GM10248 (cell line): ENCODE results near the gene GARIN5A.
"Not testable (repeated sequence)": the region's sequence is repeated elsewhere in the genome, so short reads cannot be mapped to it uniquely, and the experiment has no call there.

Experiments used
- CTCF ChIA-PET: fragments of 300-600 bp; sonication (Branson Sonifier 250); formaldehyde crosslinking; extraction: SDS; loops from one replicate; lab custom pipeline; 2021; ENCODE audit warnings: antibody characterized with exemption; lab: Yijun Ruan, JAX
- POLR2A ChIA-PET: fragments of 350-650 bp; sonication (Branson Sonifier 250); formaldehyde crosslinking; extraction: SDS; loops from one replicate; lab custom pipeline; 2020; ENCODE audit warnings: antibody characterized with exemption; lab: Yijun Ruan, JAX
- DNase-seq: peaks from one replicate; pipeline ENCODE4 v3.0.0; 2012; ENCODE audit errors: extremely low spot score
- CTCF ChIP-seq: IDR thresholded peaks from 2 replicates; pipeline ENCODE4 v1.5.1; 2012; ENCODE audit warnings: mild to moderate bottlenecking, low read depth; ENCODE audit errors: extremely low read depth, missing control alignments, control extremely low read depth

Gene GARIN5A

DNA sequence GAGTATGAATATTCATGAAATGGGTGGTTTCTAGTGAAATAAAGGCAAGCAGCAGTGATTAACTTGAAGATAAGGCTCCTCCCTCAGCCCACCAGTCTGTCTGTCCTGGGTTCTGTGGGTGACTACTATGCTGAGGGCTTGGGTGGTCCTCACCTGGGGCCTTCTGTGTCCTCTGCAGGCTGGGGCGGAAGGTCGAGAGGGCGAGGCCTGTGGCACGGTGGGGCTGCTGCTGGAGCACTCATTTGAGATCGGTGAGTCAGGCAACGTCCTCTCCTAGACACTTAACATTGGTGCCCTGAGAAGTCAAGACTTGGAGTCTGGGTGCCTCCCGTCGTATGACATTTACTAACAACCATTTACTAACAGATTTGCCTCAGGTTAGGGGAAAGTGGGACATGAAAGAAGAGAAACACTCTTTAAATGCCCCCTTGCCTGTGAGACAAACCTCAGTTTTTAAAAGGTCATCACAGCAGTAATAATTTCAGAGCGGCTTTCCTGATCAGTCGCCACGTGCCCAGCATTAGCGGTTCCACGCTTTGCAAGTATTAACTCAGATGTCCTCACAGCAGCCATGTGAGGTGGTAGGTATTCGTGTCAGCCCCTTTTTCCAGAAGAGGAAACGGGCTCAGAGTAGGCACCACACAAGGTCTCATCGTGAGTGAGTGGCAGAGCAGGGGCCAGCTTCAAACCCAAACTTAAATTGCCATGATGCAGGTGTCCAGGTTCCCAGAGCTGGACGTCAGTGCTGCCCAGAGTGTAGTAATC lies 1.3 kb upstream of the GARIN5A start:
- TF ChIP-seq CTCF, result no peak
- DNase-seq, result no peak
- CTCF ChIA-PET, result interaction anchor here (1.2 to 2.3 kb wide), 5 partner anchors 8 to 121 kb away, joined by 3 to 8 read pairs (median 5); no protein-coding TSS in a partner anchor

GRCh38 chr19:50476907-50477238 lies 225 bp upstream of the GARIN5A start:
- DNase-seq, result no peak
- POLR2A ChIA-PET, result no interaction called here
- CTCF ChIA-PET, result interaction anchor here (1.2 kb wide), 1 partner anchor 120 kb away, joined by 3 read pairs; no protein-coding TSS in a partner anchor
- TF ChIP-seq CTCF, result no peak

More for the DNA sequence above, 1.3 kb upstream of the GARIN5A start:
- POLR2A ChIA-PET, result interaction anchor here (1.1 kb wide), 1 partner anchor 10 kb away, joined by 3 read pairs; no protein-coding TSS in a partner anchor

DNA sequence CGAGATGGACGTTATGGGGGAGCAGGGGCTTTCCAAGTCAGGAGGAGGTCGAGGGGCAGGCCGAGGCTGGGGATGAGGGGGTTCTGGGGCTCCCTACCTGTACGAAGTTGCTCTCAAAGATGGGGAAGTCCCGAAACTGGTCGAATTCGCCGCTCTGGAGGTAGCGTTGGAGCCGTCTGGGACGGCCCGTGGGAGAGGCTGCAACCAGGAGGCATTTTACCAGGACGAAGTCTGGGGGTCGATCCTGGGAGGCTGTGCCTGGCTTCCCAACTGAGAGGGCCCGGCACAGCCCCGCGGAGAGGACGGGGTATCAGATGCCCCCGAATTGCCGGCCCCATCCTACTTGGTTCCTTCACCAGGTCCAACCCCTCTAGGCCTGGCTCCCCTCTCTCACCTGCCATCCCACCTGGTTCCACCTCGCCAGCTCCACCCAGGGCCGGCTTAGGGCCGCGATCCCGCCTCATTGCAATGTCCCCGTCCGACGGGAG lies 868 bp downstream of the GARIN5A start:
- no peak for TF ChIP-seq CTCF
- POLR2A ChIA-PET, result no interaction called here
- CTCF ChIA-PET, result interaction anchor here (1.6 to 2.9 kb wide), 2 partner anchors 9 to 14 kb away, joined by 5 to 23 read pairs; no protein-coding TSS in a partner anchor
- DNase-seq, result no peak

GRCh38 chr19:50475101-50475568 lies 1.5 kb downstream of the GARIN5A start:
- no peak for DNase-seq
- CTCF ChIA-PET, result interaction anchor here (1.0 to 2.9 kb wide), 4 partner anchors 9 to 118 kb away, joined by 3 to 23 read pairs (median 4); no protein-coding TSS in a partner anchor
- TF ChIP-seq CTCF, result no peak
- POLR2A ChIA-PET, result no interaction called here

DNA sequence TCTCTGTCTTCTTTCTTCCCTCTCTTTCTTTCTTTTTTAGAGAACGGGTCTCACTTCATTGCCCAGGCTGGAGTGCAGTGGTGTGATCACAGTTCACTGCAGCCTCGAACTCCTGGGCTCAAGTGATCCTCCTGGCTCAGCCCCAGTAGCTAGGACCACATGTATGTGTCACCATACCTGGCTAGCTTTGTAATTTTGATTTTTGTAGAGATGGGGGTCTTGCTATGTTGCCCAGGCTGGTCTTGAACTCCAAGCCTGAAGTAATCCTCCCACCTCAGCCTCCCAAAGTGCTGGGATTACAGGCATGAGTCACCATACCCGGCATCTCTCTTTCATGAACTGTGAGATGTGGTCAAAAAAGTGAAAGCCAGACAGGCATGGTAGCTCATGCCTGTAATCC lies 3.3 kb downstream of the GARIN5A start:
- DNase-seq, POLR2A ChIA-PET: not testable (repeated sequence)
- CTCF ChIA-PET, result interaction anchor here (1.8 to 2.9 kb wide), 2 partner anchors 12 to 105 kb away, joined by 9 to 23 read pairs; no protein-coding TSS in a partner anchor

GRCh38 chr19:50468818-50469217 lies 7.8 kb downstream of the GARIN5A start:
- DNase-seq, result no peak
- POLR2A ChIA-PET, result interaction anchor here (0.6 kb wide), 1 partner anchor 54 kb away, joined by 5 read pairs; no protein-coding TSS in a partner anchor
- CTCF ChIA-PET, result no interaction called here
- TF ChIP-seq CTCF, result no peak

DNA sequence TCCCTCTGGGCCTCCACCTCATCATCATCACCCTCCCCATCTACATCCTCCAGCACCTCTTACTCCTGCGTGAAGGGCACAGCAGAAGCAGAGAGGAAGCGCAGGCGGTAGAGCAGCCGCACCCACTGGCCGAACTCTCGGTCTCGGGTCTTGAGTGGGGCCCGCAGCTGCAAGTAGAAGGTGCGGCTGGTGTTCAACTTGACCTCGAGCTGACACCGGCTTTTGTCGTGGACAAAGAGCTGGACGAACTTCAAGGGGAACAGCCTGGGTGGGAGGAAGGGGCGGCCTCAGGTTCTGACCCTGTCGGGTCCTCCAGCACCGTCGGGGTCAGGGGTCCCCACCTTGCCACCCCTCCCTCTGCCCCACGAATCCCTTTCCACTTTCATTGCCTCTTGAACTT lies 9.1 kb downstream of the GARIN5A start:
- TF ChIP-seq CTCF, result no peak
- POLR2A ChIA-PET, result no interaction called here
- CTCF ChIA-PET, result no interaction called here
- DNase-seq, result no peak
